Hepatocyte (in vitro differentiated cells): ENCODE data around the gene CTSC. TPM values are rescaled to one million over a fixed set of nuclear protein-coding genes. Genes with fewer than 3 reads are reported as not detected.

ENCODE experiments used
- DNase-seq: peaks from one replicate; pipeline ENCODE4 v3.0.0-alpha.2; 2016; ENCODE audit warnings: low spot score
- H2AFZ ChIP-seq: fragments of 200-600 bp; sonication (generic); 2 replicates; pipeline ENCODE4 v1.6.0; 2016; ENCODE audit warnings: antibody characterized with exemption, mild to moderate bottlenecking
- H3K27ac ChIP-seq: fragments of 200-600 bp; sonication (generic); 2 replicates; pipeline ENCODE4 v1.5.1; 2016; ENCODE audit warnings: mild to moderate bottlenecking
- H3K27me3 ChIP-seq: fragments of 200-600 bp; sonication (generic); 2 replicates; pipeline ENCODE4 v1.6.1; 2016
- H3K36me3 ChIP-seq: fragments of 200-600 bp; sonication (generic); replicated peaks from 2 replicates; pipeline ENCODE4 v1.5.1; 2016; ENCODE audit warnings: low read depth; ENCODE audit not compliant: insufficient read depth
- H3K4me1 ChIP-seq: fragments of 200-600 bp; sonication (generic); 2 replicates; pipeline ENCODE4 v1.5.1; 2016; ENCODE audit warnings: mild to moderate bottlenecking, moderate library complexity; ENCODE audit not compliant: insufficient read depth
- H3K4me2 ChIP-seq: fragments of 200-600 bp; sonication (generic); 2 replicates; pipeline ENCODE4 v1.6.0; 2016
- H3K4me3 ChIP-seq: fragments of 200-600 bp; sonication (generic); 2 replicates; pipeline ENCODE4 v1.5.1; 2016; ENCODE audit warnings: mild to moderate bottlenecking
- H3K79me2 ChIP-seq: fragments of 200-600 bp; sonication (generic); 2 replicates; pipeline ENCODE4 v1.6.0; 2017; ENCODE audit warnings: mild to moderate bottlenecking
- H3K9me2 ChIP-seq: fragments of 200-600 bp; sonication (generic); replicated peaks from 2 replicates; pipeline ENCODE4 v1.6.0; 2017; ENCODE audit warnings: mild to moderate bottlenecking; ENCODE audit not compliant: insufficient read depth
- H3K9me3 ChIP-seq: fragments of 200-600 bp; sonication (generic); 2 replicates; pipeline ENCODE4 v1.5.1; 2016; ENCODE audit warnings: low read depth, mild to moderate bottlenecking
- H4K20me1 ChIP-seq: fragments of 200-600 bp; sonication (generic); 2 replicates; pipeline ENCODE4 v1.6.0; 2016; ENCODE audit warnings: mild to moderate bottlenecking; ENCODE audit not compliant: insufficient read depth, poor library complexity, severe bottlenecking
- CTCF ChIP-seq: fragments of 200-600 bp; sonication (generic); IDR thresholded peaks from 2 replicates; pipeline ENCODE4 v1.5.1; 2016; ENCODE audit warnings: antibody characterized with exemption, mild to moderate bottlenecking; ENCODE audit not compliant: poor library complexity
- EZH2 ChIP-seq: fragments of 200-600 bp; sonication (generic); IDR thresholded peaks from 2 replicates; pipeline ENCODE4 v1.6.1; 2016; ENCODE audit warnings: antibody characterized with exemption, mild to moderate bottlenecking, borderline replicate concordance
- EZH2phosphoT487 ChIP-seq: fragments of 200-600 bp; sonication (generic); IDR thresholded peaks from one replicate; pipeline ENCODE4 v1.6.1; 2018; ENCODE audit warnings: antibody characterized with exemption, mild to moderate bottlenecking, low read depth, moderate library complexity; ENCODE audit not compliant: unreplicated experiment, severe bottlenecking
- WGBS: methylation state at CpG from one replicate; pipeline ENCODE4 v1.1.6; 2016; ENCODE audit warnings: low lambda C conversion rate; ENCODE audit errors: missing lambda C conversion rate; 5-methylcytosine and 5-hydroxymethylcytosine counted together
- polyA plus RNA-seq: library from polyadenylated mRNA; unstranded; fragments of >200 nt; fragmentation: Nextera tagmentation; extraction: Ambion mirVana; gene quantifications from 2 replicates; pipeline ENCODE4 v1.2.1, GENCODE V29; 2016
- total RNA-seq: library from RNA; depleted of rRNA; stranded (reverse); fragments of >200 nt; gene quantifications from 2 replicates; pipeline ENCODE4 v1.2.3, GENCODE V29; 2014

Gene CTSC
- total and polyA plus RNA-seq, 2 experiments from 2014 or later = 178 to 187 TPM

GRCh38 chr11:88348870-88349269, 11.3 kb upstream of the CTSC start:
- H3K4me3 ChIP-seq = no peak overlapping the region
- TF ChIP-seq CTCF (no peak), EZH2phosphoT487 (no peak), EZH2 (no peak)
- no peaks in the 10 kb centered on the region for H3K4me1 ChIP-seq
- no peaks in the 10 kb centered on the region for H4K20me1 ChIP-seq
- H3K9me2 ChIP-seq = no peaks in the 10 kb centered on the region
- WGBS = 67% methylated on average over 1 of the region's 1 CpG
- no peaks in the 10 kb centered on the region for H3K79me2 ChIP-seq
- H3K9me3 ChIP-seq = no peaks in the 10 kb centered on the region
- H3K36me3 ChIP-seq = no peaks in the 10 kb centered on the region
- H3K4me2 ChIP-seq = no peak overlapping the region
- no peak overlapping the region for H2AFZ ChIP-seq
- H3K27ac ChIP-seq = no peak overlapping the region
- H3K27me3 ChIP-seq = no peaks in the 10 kb centered on the region
- no peak for DNase-seq

- Histone ChIP-seq H3K4me2 (no peak overlapping the region), H2AFZ (no peak overlapping the region), H3K79me2 (no peaks in the 10 kb centered on the region), H3K4me3 (no peak overlapping the region), H3K27ac (no peak overlapping the region), H3K27me3 (no peaks in the 10 kb centered on the region), H3K9me2 (no peaks in the 10 kb centered on the region), H3K36me3 (no peaks in the 10 kb centered on the region), H4K20me1 (no peaks in the 10 kb centered on the region), H3K4me1 (no peaks in the 10 kb centered on the region), H3K9me3 (no peaks in the 10 kb centered on the region)
- 93% methylated on average over 1 of the region's 1 CpG for WGBS
- no peak for DNase-seq
- TF ChIP-seq EZH2phosphoT487 = no peak
- TF ChIP-seq CTCF = no peak
- no peak for TF ChIP-seq EZH2
These were observed 8.4 kb upstream of the CTSC start for GRCh38 chr11:88345949-88346348.

GRCh38 chr11:88345408-88345807, 7.9 kb upstream of the CTSC start:
- H4K20me1 ChIP-seq = no peaks in the 10 kb centered on the region
- H2AFZ ChIP-seq = no peak overlapping the region
- WGBS = 86% methylated on average over 2 of the region's 2 CpGs
- no peak for TF ChIP-seq CTCF
- no peak for TF ChIP-seq EZH2phosphoT487
- no peak for TF ChIP-seq EZH2
- no peaks in the 10 kb centered on the region for H3K27me3 ChIP-seq
- H3K4me2 ChIP-seq = no peak overlapping the region
- no peaks in the 10 kb centered on the region for H3K9me2 ChIP-seq
- DNase-seq = no peak
- no peaks in the 10 kb centered on the region for H3K4me1 ChIP-seq
- H3K4me3 ChIP-seq = no peak overlapping the region
- H3K9me3 ChIP-seq = no peaks in the 10 kb centered on the region
- no peak overlapping the region for H3K27ac ChIP-seq
- no peaks in the 10 kb centered on the region for H3K36me3 ChIP-seq
- H3K79me2 ChIP-seq = no peaks in the 10 kb centered on the region

- DNase-seq = no peak
- 89% methylated on average over 2 of the region's 2 CpGs for whole genome bisulfite sequencing
- Histone ChIP-seq H4K20me1 (no peaks in the 10 kb centered on the region), H2AFZ (no peak overlapping the region), H3K27me3 (no peaks in the 10 kb centered on the region), H3K4me2 (no peak overlapping the region), H3K27ac (no peak overlapping the region), H3K9me2 (no peaks in the 10 kb centered on the region), H3K36me3 (no peaks in the 10 kb centered on the region), H3K4me1 (no peaks in the 10 kb centered on the region), H3K9me3 (no peaks in the 10 kb centered on the region), H3K4me3 (no peak overlapping the region), H3K79me2 (no peaks in the 10 kb centered on the region)
- TF ChIP-seq CTCF = no peak
- TF ChIP-seq EZH2phosphoT487 = no peak
- TF ChIP-seq EZH2 = no peak
These were observed 7.3 kb upstream of the CTSC start for GRCh38 chr11:88344869-88345268.
